Measurements from ENCODE around the gene CLIP1. TPM values are rescaled to one million over a fixed set of nuclear protein-coding genes. Genes with fewer than 3 reads are reported as not detected.

CLIP1 gene
- total and polyA plus RNA-seq, 2 of the 8 experiments (the other 6 are each of a cell fraction or from before 2014, with no cell fraction given): 19.0 to 27.6 TPM

GRCh38 chr12:122362755-122363154, 59.7 kb downstream of the CLIP1 start:
- H3K4ac ChIP-seq (replicated peaks; ENCODE audit: insufficient read length, low read depth, low read length): no peak overlapping the region
- H2AFZ ChIP-seq (ENCODE audit: low read length): no peak overlapping the region
- no peak overlapping the region for H3K23ac ChIP-seq (ENCODE audit: insufficient read length)
- H3K4me1 ChIP-seq (replicated peaks in 1 of 4; ENCODE audit: control insufficient read depth in 3 of 4, insufficient read depth in 4 of 4, low read length in 3 of 4): no peaks in the 10 kb centered on the region; a peak in 1 of 7 replicates
- no peak overlapping the region for H3K18ac ChIP-seq (ENCODE audit: extremely low read depth, low read length)
- H2BK5ac ChIP-seq (ENCODE audit: low read depth, low read length): no peak overlapping the region
- H2AK5ac ChIP-seq (ENCODE audit: low read depth, low read length): no peak overlapping the region
- CTCF ChIA-PET (ENCODE audit: partially characterized antibody): interaction anchor here (0.7 kb wide), 1 partner anchor 87 kb away, joined by 3 read pairs; no protein-coding TSS in a partner anchor
- no peak for FAIRE-seq
- no peaks in the 10 kb centered on the region for H3K79me2 ChIP-seq (ENCODE audit: control insufficient read depth in 1 of 2, insufficient read depth in 2 of 2, low read length in 2 of 2)
- no peak overlapping the region for H3K56ac ChIP-seq (replicated peaks; ENCODE audit: insufficient read length, low read depth, low read length)
- no peaks in the 10 kb centered on the region for H3K27me3 ChIP-seq (replicated peaks in 1 of 4; ENCODE audit: control insufficient read depth in 3 of 4, extremely low read depth in 1 of 4, insufficient read depth in 3 of 4, low read length in 3 of 4)
- no peaks in the 10 kb centered on the region for H4K20me1 ChIP-seq (replicated peaks in 1 of 2; ENCODE audit: control insufficient read depth in 1 of 2, insufficient read depth in 2 of 2, low read length in 2 of 2)
- H2BK12ac ChIP-seq (ENCODE audit: low read depth, low read length): no peak overlapping the region
- no peaks in the 10 kb centered on the region for H3K79me1 ChIP-seq (ENCODE audit: low read depth, low read length)
- no peak overlapping the region for H2BK120ac ChIP-seq (replicated peaks; ENCODE audit: low read depth, low read length)
- H3K4me2 ChIP-seq (ENCODE audit: insufficient read depth in 1 of 2, low read depth in 2 of 2, low read length in 2 of 2): no peak overlapping the region
- H3K36me3 ChIP-seq (ENCODE audit: control insufficient read depth in 2 of 4, insufficient read depth in 4 of 4, low read length in 3 of 4): no peaks in the 10 kb centered on the region
- H3K4me3 ChIP-seq (ENCODE audit: extremely low read depth in 1 of 4, insufficient read depth in 2 of 4, low read depth in 3 of 4, low read length in 4 of 4): no peak overlapping the region
- no peaks in the 10 kb centered on the region for H3K9me3 ChIP-seq (ENCODE audit: insufficient read depth in 2 of 2, low read depth in 1 of 2, low read length in 1 of 2)
- DNase-seq (ENCODE audit: low read depth in 1 of 2, low spot score in 2 of 2): no peak
- no peak overlapping the region for H3K9ac ChIP-seq (replicated peaks in 1 of 4; ENCODE audit: extremely low read depth in 1 of 4, low read depth in 3 of 4, low read length in 3 of 4)
- no peak overlapping the region for H4K5ac ChIP-seq (ENCODE audit: insufficient read length, low read depth, low read length)
- 83% methylated on average over 1 of the region's 1 CpG; no CpG with 5 or more reads in 1 of the 2 experiments for WGBS, 2 experiments (ENCODE audit: extremely low coverage in 1 of 2, insufficient coverage in 1 of 2, insufficient read length in 1 of 2, insufficient replicate concordance in 2 of 2, low coverage in 1 of 2, low lambda C conversion rate in 2 of 2, missing lambda C conversion rate in 1 of 2)
- no peak overlapping the region for H3K14ac ChIP-seq (ENCODE audit: insufficient read length)
- no peak overlapping the region for H3K27ac ChIP-seq (ENCODE audit: low read depth, low read length)
- no peaks in the 10 kb centered on the region for H3K23me2 ChIP-seq (ENCODE audit: low read depth, low read length)
- H2BK20ac ChIP-seq (ENCODE audit: low read length): no peak overlapping the region
- no peak overlapping the region for H4K8ac ChIP-seq (ENCODE audit: extremely low read depth, insufficient read depth, low read length)
- H4K91ac ChIP-seq (replicated peaks; ENCODE audit: insufficient read length, low read length): no peak overlapping the region
- TF ChIP-seq CBX5 (IDR thresholded peaks at IDR 0.05; ENCODE audit: low read depth, low read length): no peak
- TF ChIP-seq SP1 (IDR thresholded peaks at IDR 0.05; ENCODE audit: low read depth, low read length): no peak
- no peak for TF ChIP-seq ATF3 (IDR thresholded peaks at IDR 0.05; ENCODE audit: insufficient read depth, low read depth, low read length)
- no peak for TF ChIP-seq SP2 (IDR thresholded peaks at IDR 0.05; ENCODE audit: low read length)
- no peak for TF ChIP-seq RXRA (IDR thresholded peaks at IDR 0.05; ENCODE audit: insufficient read depth, low read depth, low read length)
- no peak for TF ChIP-seq SIN3A (conservative IDR thresholded peaks at IDR 0.05 in 1 of 2, IDR thresholded peaks at IDR 0.05 in 1 of 2; ENCODE audit: low read depth in 1 of 2, low read length in 2 of 2)
- TF ChIP-seq SIRT6 (IDR thresholded peaks at IDR 0.05; ENCODE audit: low read length): no peak
- TF ChIP-seq RFX5 (IDR thresholded peaks at IDR 0.05; ENCODE audit: borderline replicate concordance, low read depth, low read length): no peak
- no peak for TF ChIP-seq CTBP2 (IDR thresholded peaks at IDR 0.05; ENCODE audit: borderline replicate concordance, insufficient read depth, insufficient read length, low read length)
- no peak for TF ChIP-seq RBBP5 (IDR thresholded peaks at IDR 0.05; ENCODE audit: borderline replicate concordance, low read depth, low read length)
- TF ChIP-seq PHF8 (conservative IDR thresholded peaks at IDR 0.05; ENCODE audit: low read depth, low read length): no peak
- TF ChIP-seq TCF12 (IDR thresholded peaks at IDR 0.05; ENCODE audit: low read depth, low read length): no peak
- no peak for TF ChIP-seq TBP (IDR thresholded peaks at IDR 0.05; ENCODE audit: low read depth, low read length)
- TF ChIP-seq CHD1 (IDR thresholded peaks at IDR 0.05; ENCODE audit: low read depth, low read length): no peak
- POLR2A ChIA-PET (ENCODE audit: partially characterized antibody): no interaction called here
- no peak overlapping the region for H2BK15ac ChIP-seq (ENCODE audit: low read length)

Measured in H1 (cell line).